CD4-positive, alpha-beta T cell (primary cell): Measurements from ENCODE around the gene PSMB1. TPM values are rescaled to one million over a fixed set of nuclear protein-coding genes. Genes with fewer than 3 reads are reported as not detected.
A peak's percentile ranks its signal among the peaks of the same experiment; 100 is the strongest.

Source experiments
- ATAC-seq: fragments of 200-7000 bp; cut with Tn5 transposase; one replicate; pipeline ENCODE4 v1.10.0; 2022; ENCODE audit warnings: mild to moderate bottlenecking; ENCODE audit not compliant: poor library complexity
- CTCF ChIA-PET: fragments of 350-600 bp; sonication (Branson Sonifier 250); formaldehyde crosslinking; loops from one replicate; lab custom pipeline; 2021; ENCODE audit warnings: antibody characterized with exemption, inconsistent platforms; lab: Charles Lee
- POLR2A ChIA-PET: fragments of 350-600 bp; sonication (Branson Sonifier 250); formaldehyde crosslinking; loops from one replicate; lab custom pipeline; 2021; ENCODE audit warnings: antibody characterized with exemption, inconsistent platforms; lab: Charles Lee
- DNase-seq, 14 experiments: peaks; one replicate each; pipeline ENCODE4 v3.0.0-alpha.2; 2013 to 2020; ENCODE audit warnings: mixed read lengths in 2 of 14
- H3K27ac ChIP-seq, 2 donors: one replicate each; pipeline versions ENCODE4 v1.5.1 to v1.7.0; 2013; ENCODE audit warnings: low read length in 2 of 2, low read depth in 1 of 2, mild to moderate bottlenecking in 1 of 2
- H3K27me3 ChIP-seq, 2 experiments: 1 replicate in 1 of 2; 2 replicates in 1 of 2; pipeline versions ENCODE4 v1.6.1 to v1.7.0; 2013; ENCODE audit warnings: low read length in 2 of 2, control low read depth in 1 of 2, mild to moderate bottlenecking in 1 of 2, moderate library complexity in 1 of 2; ENCODE audit not compliant: insufficient read depth in 2 of 2, control insufficient read depth in 1 of 2
- H3K36me3 ChIP-seq: one replicate; pipeline ENCODE4 v1.6.1; 2013; ENCODE audit warnings: low read length, control low read depth; ENCODE audit not compliant: insufficient read depth
- H3K4me1 ChIP-seq: one replicate; pipeline ENCODE4 v1.6.1; 2013; ENCODE audit warnings: low read length, control low read depth; ENCODE audit not compliant: insufficient read depth
- H3K4me3 ChIP-seq: one replicate; pipeline ENCODE4 v1.5.1; 2013; ENCODE audit warnings: mild to moderate bottlenecking, low read length, moderate library complexity
- H3K9me3 ChIP-seq, 2 experiments: 1 replicate in 1 of 2; 2 replicates in 1 of 2; pipeline versions ENCODE4 v1.6.1 to v1.7.0; 2013; ENCODE audit warnings: low read length in 2 of 2, mild to moderate bottlenecking in 2 of 2, control low read depth in 1 of 2, moderate library complexity in 1 of 2; ENCODE audit not compliant: control insufficient read depth in 1 of 2, insufficient read depth in 1 of 2
- H3K27ac Mint-ChIP-seq: one replicate; pipeline ENCODE4 v1.8.0; 2020; ENCODE audit warnings: mixed read lengths
- H3K27me3 Mint-ChIP-seq: one replicate; pipeline ENCODE4 v1.8.0; 2021; ENCODE audit warnings: mixed read lengths
- H3K36me3 Mint-ChIP-seq: one replicate; pipeline ENCODE4 v1.8.0; 2021; ENCODE audit warnings: low read depth, mixed read lengths
- H3K4me1 Mint-ChIP-seq: one replicate; pipeline ENCODE4 v1.8.0; 2021; ENCODE audit warnings: low read depth, mixed read lengths
- H3K4me3 Mint-ChIP-seq: one replicate; pipeline ENCODE4 v1.8.0; 2020; ENCODE audit warnings: mild to moderate bottlenecking, mixed read lengths
- H3K9me3 Mint-ChIP-seq: one replicate; pipeline ENCODE4 v1.8.0; 2020; ENCODE audit warnings: mixed read lengths
- intact Hi-C, 2 experiments: fragments of 100-400 bp; cut with DNase I in 1 of 2; cut with micrococcal nuclease in 1 of 2; formaldehyde crosslinking; loops; one replicate each; pipeline versions ENCODE4 v1.15.1 to v1.9.0; 2023 to 2025; cut with DNase I, micrococcal nuclease
- total RNA-seq, 174 experiments: library from RNA in 2 of 174; stranded (reverse) in 2 of 174; gene quantifications; one replicate each; pipeline ENCODE4 v1.2.3 and lab custom pipeline; 2021 to 2026
- TF ChIP-seq, protein P1 (sequence below): fragments of 200-600 bp; IDR thresholded peaks from one replicate; pipeline ENCODE4 v1.8.0; 2022; ENCODE audit warnings: antibody characterized with exemption, mild to moderate bottlenecking

The PSMB1 gene
- total RNA-seq, 2 experiments from 2014 or later, result 98.8 to 108 TPM

DNA sequence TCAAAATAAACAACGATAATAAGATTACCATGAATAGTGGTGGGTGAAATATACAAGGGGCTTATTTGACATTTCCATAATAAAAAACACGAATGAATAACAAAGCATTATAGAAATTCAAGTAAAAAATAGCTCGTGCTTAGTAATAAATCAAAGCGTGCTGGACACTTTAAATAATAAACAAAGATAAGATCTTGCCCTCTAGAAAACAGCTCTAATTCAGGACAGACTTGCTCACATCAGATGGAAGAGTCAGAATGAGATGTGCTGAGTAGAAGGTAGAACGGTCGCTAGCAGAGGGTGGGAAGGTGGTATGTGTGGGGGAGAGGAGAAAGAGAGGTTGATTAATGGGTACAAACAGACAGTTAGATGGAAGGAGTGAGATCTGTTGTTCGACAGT lies 27.3 kb downstream of the PSMB1 start:
- Histone ChIP-seq H3K9me3 (no peaks in the 10 kb centered on the region), H3K4me3 (no peak overlapping the region), H3K4me1 (no peaks in the 10 kb centered on the region), H3K36me3 (no peaks in the 10 kb centered on the region), H3K27me3 (no peaks in the 10 kb centered on the region), H3K27ac (no peak overlapping the region)
- H3K36me3 Mint-ChIP-seq, result no peaks in the 10 kb centered on the region
- no peaks in the 10 kb centered on the region for H3K27me3 Mint-ChIP-seq
- H3K4me1 Mint-ChIP-seq, result peaks cover 5% of the 10 kb centered on the region
- POLR2A ChIA-PET, result no interaction called here
- H3K9me3 Mint-ChIP-seq, result no peaks in the 10 kb centered on the region
- no peak for DNase-seq
- H3K4me3 Mint-ChIP-seq, result no peak overlapping the region
- CTCF ChIA-PET, result interaction anchor here (0.9 to 1.0 kb wide), 2 partner anchors 9 to 16 kb away, joined by 3 to 4 read pairs; no protein-coding TSS in a partner anchor
- H3K27ac Mint-ChIP-seq, result no peak overlapping the region
- ATAC-seq, result no peak
- intact Hi-C loops, result loop anchor here in 1 of 2 experiments (5.0 kb wide), 2 partner anchors 158 to 1628 kb away; no protein-coding TSS in a partner anchor
- TF ChIP-seq, protein P1, sequence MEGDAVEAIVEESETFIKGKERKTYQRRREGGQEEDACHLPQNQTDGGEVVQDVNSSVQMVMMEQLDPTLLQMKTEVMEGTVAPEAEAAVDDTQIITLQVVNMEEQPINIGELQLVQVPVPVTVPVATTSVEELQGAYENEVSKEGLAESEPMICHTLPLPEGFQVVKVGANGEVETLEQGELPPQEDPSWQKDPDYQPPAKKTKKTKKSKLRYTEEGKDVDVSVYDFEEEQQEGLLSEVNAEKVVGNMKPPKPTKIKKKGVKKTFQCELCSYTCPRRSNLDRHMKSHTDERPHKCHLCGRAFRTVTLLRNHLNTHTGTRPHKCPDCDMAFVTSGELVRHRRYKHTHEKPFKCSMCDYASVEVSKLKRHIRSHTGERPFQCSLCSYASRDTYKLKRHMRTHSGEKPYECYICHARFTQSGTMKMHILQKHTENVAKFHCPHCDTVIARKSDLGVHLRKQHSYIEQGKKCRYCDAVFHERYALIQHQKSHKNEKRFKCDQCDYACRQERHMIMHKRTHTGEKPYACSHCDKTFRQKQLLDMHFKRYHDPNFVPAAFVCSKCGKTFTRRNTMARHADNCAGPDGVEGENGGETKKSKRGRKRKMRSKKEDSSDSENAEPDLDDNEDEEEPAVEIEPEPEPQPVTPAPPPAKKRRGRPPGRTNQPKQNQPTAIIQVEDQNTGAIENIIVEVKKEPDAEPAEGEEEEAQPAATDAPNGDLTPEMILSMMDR, result no peak

DNA sequence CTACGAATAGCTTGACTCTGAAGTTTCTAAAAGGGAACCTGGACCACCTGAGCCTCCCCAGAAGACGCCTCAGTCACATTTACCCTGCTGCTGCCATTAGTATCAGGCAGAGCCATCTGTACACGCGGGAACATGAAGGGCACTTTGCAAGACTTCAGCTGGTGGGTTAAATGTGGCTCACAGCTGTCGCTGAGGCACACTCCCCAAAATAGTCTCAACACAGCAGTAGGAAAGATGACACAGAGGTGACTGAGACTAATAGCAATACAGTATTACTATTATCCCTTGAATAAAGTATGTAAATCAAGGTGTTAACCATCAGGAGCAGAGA lies 29.0 kb downstream of the PSMB1 start:
- TF ChIP-seq, protein P1, result no peak
- intact Hi-C loops, result no loop called here
- Mint-ChIP-seq H3K36me3 (no peaks in the 10 kb centered on the region), H3K27me3 (peaks cover 4% of the 10 kb centered on the region), H3K27ac (no peak overlapping the region), H3K4me3 (no peak overlapping the region), H3K4me1 (no peaks in the 10 kb centered on the region), H3K9me3 (no peaks in the 10 kb centered on the region)
- no peak overlapping the region for H3K27ac ChIP-seq
- DNase-seq (no peak), ATAC-seq (no peak)
- ChIA-PET CTCF (no interaction called here), POLR2A (no interaction called here)
- H3K36me3 ChIP-seq, result no peaks in the 10 kb centered on the region
- no peak overlapping the region for H3K4me3 ChIP-seq
- no peaks in the 10 kb centered on the region for H3K27me3 ChIP-seq
- no peaks in the 10 kb centered on the region for H3K9me3 ChIP-seq
- no peaks in the 10 kb centered on the region for H3K4me1 ChIP-seq

DNA sequence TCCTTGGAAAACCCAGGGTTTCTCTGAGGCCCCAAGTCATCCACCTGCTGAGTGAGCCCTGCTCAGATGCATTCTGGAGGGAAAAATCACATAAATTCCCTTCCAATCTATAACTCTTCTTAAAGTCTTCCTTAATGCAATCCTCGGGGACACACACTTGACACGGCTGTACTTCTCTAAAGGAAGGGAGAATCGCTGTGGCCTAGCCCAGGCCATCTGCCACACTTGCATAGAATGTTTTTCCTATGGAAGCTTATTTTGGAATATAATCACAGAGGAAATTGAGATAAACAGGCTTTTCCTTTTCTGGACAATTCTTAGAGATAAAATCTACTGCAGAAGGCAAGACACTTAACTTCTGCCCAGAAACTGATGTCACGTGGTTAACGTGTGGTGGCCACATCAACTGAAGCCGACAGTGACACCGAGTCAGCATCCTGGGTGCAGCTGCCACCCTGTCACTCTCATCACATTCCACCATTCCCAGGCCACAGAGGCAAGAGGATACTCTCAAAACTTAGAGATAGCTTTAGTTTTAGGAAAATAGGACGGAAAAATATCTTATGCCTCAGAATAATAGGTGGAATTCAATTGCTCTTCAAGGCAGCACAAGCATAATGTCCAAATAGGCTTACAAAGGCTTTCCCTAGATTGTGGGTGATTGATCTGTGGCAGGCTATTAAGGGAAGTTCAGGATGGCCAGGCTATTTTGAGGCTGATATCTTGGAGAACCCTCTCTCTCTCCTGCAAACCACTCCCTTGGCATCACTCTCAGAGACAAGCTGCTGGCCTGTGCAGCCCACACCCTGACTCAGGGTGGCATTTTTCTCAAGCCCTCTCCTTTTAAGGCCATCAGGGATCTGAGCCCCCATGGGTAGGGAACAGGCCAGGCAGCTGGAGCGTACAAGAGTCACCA lies 29.6 kb downstream of the PSMB1 start:
- Mint-ChIP-seq H3K4me1 (no peaks in the 10 kb centered on the region), H3K27me3 (peaks cover 10% of the 10 kb centered on the region), H3K27ac (no peak overlapping the region), H3K36me3 (no peaks in the 10 kb centered on the region), H3K9me3 (no peaks in the 10 kb centered on the region), H3K4me3 (no peak overlapping the region)
- no peaks in the 10 kb centered on the region for H3K9me3 ChIP-seq
- no peaks in the 10 kb centered on the region for H3K36me3 ChIP-seq
- no peaks in the 10 kb centered on the region for H3K27me3 ChIP-seq
- ChIA-PET POLR2A (no interaction called here), CTCF (no interaction called here)
- peak in 1 of 14 experiments; percentile 28 for DNase-seq
- intact Hi-C loops, result no loop called here
- H3K27ac ChIP-seq, result no peak overlapping the region
- TF ChIP-seq, protein P1, result no peak
- no peaks in the 10 kb centered on the region for H3K4me1 ChIP-seq
- no peak for ATAC-seq
- H3K4me3 ChIP-seq, result no peak overlapping the region
